K562 (cell line): Measurements from ENCODE around the gene CREM. TPM values are rescaled to one million over a fixed set of nuclear protein-coding genes. Genes with fewer than 3 reads are reported as not detected.

Source experiments
- ATAC-seq: fragments of 200-7000 bp; cut with Tn5 transposase; 3 replicates; pipeline ENCODE4 v1.9.1; 2020; ENCODE audit warnings: moderate library complexity
- BruUV-seq: library from RNA; stranded (reverse); fragments of 400-500 nt; replicated peaks from 2 replicates; lab custom pipeline; 2021; lab: Mats Ljungman, UMichigan
- CTCF ChIA-PET: fragments of 300-600 bp; formaldehyde crosslinking; extraction: SDS; loops from one replicate; lab custom pipeline; 2021; ENCODE audit warnings: low intra/inter-chr PET ratio; lab: Yijun Ruan, JAX
- POLR2A ChIA-PET: fragments of 300-600, 350-650 bp; sonication (Branson Sonifier 250); formaldehyde crosslinking; extraction: SDS; loops from one replicate; lab custom pipeline; 2021; ENCODE audit warnings: antibody characterized with exemption, inconsistent platforms; lab: Yijun Ruan, JAX
- DNase-seq, 4 experiments: peaks; one replicate each; pipeline versions ENCODE4 v3.0.0 to v3.0.0-alpha.2; 2011 to 2018; ENCODE audit warnings: low spot score in 3 of 4, mixed read lengths in 3 of 4; ENCODE audit errors: extremely low read depth in 1 of 4
- FAIRE-seq: peaks from 2 replicates; lab custom pipeline; 2011; peaks lifted over from hg19 to GRCh38; lab: Jason Lieb, UNC
- H2AFZ ChIP-seq: 2 replicates; pipeline ENCODE4 v1.6.0; 2011; ENCODE audit warnings: low read depth, low read length, control low read depth, inconsistent platforms
- H3K27ac ChIP-seq: fragments of 200-600 bp; 3 replicates; pipeline ENCODE4 v1.8.0; 2011; ENCODE audit warnings: low read depth, mild to moderate bottlenecking, control low read depth, inconsistent platforms, low read length, moderate library complexity, mixed read lengths; ENCODE audit errors: extremely low read depth
- H3K27me3 ChIP-seq, 2 experiments: fragments of 300-600 bp in 1 of 2; 2 replicates in 1 of 2; 3 replicates in 1 of 2; pipeline versions ENCODE4 v1.6.0 to v1.8.0; 2011; ENCODE audit warnings: inconsistent platforms in 2 of 2, low read length in 2 of 2, mild to moderate bottlenecking in 1 of 2, mixed read lengths in 1 of 2, moderate library complexity in 1 of 2; ENCODE audit not compliant: control insufficient read depth in 2 of 2, insufficient read depth in 2 of 2
- H3K36me3 ChIP-seq: fragments of 300-600 bp; 3 replicates; pipeline ENCODE4 v1.8.0; 2011; ENCODE audit warnings: mild to moderate bottlenecking, low read length, inconsistent platforms; ENCODE audit not compliant: control insufficient read depth, insufficient read depth
- H3K4me1 ChIP-seq, 2 experiments: fragments of 200-600 bp in 1 of 2; replicated peaks in 1 of 2; 2 replicates in 1 of 2; 3 replicates in 1 of 2; pipeline versions ENCODE4 v1.5.1 to v1.8.0; 2011; ENCODE audit warnings: inconsistent platforms in 2 of 2, low read length in 2 of 2, mild to moderate bottlenecking in 1 of 2, mixed read lengths in 1 of 2, moderate library complexity in 1 of 2; ENCODE audit not compliant: control insufficient read depth in 2 of 2, insufficient read depth in 2 of 2
- H3K4me2 ChIP-seq: 2 replicates; pipeline ENCODE4 v1.6.1; 2011; ENCODE audit warnings: low read length, control low read depth, inconsistent platforms, mixed read lengths; ENCODE audit not compliant: insufficient read depth
- H3K4me3 ChIP-seq: fragments of 200-600 bp; sonication (generic), shearing (Covaris generic); 2 replicates; pipeline ENCODE4 v1.5.1; 2016; ENCODE audit warnings: control low read depth, inconsistent platforms
- H3K79me2 ChIP-seq: fragments of 200-600 bp; 3 replicates; pipeline ENCODE4 v1.8.0; 2011; ENCODE audit warnings: low read length, inconsistent platforms; ENCODE audit not compliant: control insufficient read depth, insufficient read depth
- H3K9ac ChIP-seq, 2 experiments: 2 replicates each; pipeline versions ENCODE4 v1.6.0 to v1.6.1; 2011; ENCODE audit warnings: low read depth in 2 of 2, low read length in 2 of 2, control low read depth in 1 of 2, inconsistent platforms in 1 of 2, mild to moderate bottlenecking in 1 of 2, mixed read lengths in 1 of 2; ENCODE audit not compliant: insufficient read depth in 1 of 2
- H3K9me1 ChIP-seq: one replicate; pipeline ENCODE4 v1.6.0; 2011; ENCODE audit warnings: inconsistent platforms, mild to moderate bottlenecking, low read length, moderate library complexity; ENCODE audit not compliant: control insufficient read depth, insufficient read depth
- H3K9me3 ChIP-seq: replicated peaks from 2 replicates; pipeline ENCODE4 v1.5.1; 2011; ENCODE audit warnings: low read depth, low read length, inconsistent platforms; ENCODE audit not compliant: control insufficient read depth, insufficient read depth
- H4K20me1 ChIP-seq: replicated peaks from 2 replicates; pipeline ENCODE4 v1.6.1; 2011; ENCODE audit warnings: low read length, inconsistent platforms, mixed read lengths; ENCODE audit not compliant: control insufficient read depth, insufficient read depth
- CAMTA2 ChIP-seq: fragments of 250-450 bp; sonication (Bioruptor Pico); conservative IDR thresholded peaks from 2 replicates; pipeline ENCODE4 v1.5.1; 2022
- CBX3 ChIP-seq, 2 experiments: IDR thresholded peaks; 1 replicate in 1 of 2; 2 replicates in 1 of 2; pipeline ENCODE4 v1.6.1; 2012; ENCODE audit warnings: inconsistent platforms in 2 of 2, low read length in 2 of 2, borderline replicate concordance in 1 of 2, control low read depth in 1 of 2
- FUS ChIP-seq: fragments of 200-400 bp; formaldehyde crosslinking; optimal IDR thresholded peaks from 2 replicates; pipeline ENCODE3; 2017; ENCODE audit warnings: low read depth, low read length
- HCFC1 ChIP-seq: IDR thresholded peaks from 2 replicates; pipeline ENCODE4 v1.6.1; 2012; ENCODE audit warnings: low read depth, low read length, improper control_type of control experiment
- ILK ChIP-seq: fragments of 450-650 bp; IDR thresholded peaks from 2 replicates; pipeline ENCODE4 v1.6.1; 2016; ENCODE audit warnings: missing genetic modification characterization, low read depth, mild to moderate bottlenecking, missing compliant biosample characterization, moderate library complexity, borderline replicate concordance
- TFAM ChIP-seq: fragments of 250-450 bp; sonication (Bioruptor Pico); conservative IDR thresholded peaks from 2 replicates; pipeline ENCODE4 v1.5.0; 2021; ENCODE audit warnings: mild to moderate bottlenecking, moderate library complexity
- ZC3H11A ChIP-seq: IDR thresholded peaks from 2 replicates; pipeline ENCODE4 v1.6.1; 2012; ENCODE audit warnings: low read depth, low read length, improper control_type of control experiment
- ZFP30 ChIP-seq: fragments of 250-450 bp; sonication (Bioruptor Pico); IDR thresholded peaks from 2 replicates; pipeline ENCODE4 v1.8.0; 2022; ENCODE audit warnings: moderate library complexity, mild to moderate bottlenecking, inconsistent platforms, borderline replicate concordance
- ZNF212 ChIP-seq: fragments of 450-650 bp; formaldehyde crosslinking; IDR thresholded peaks from 2 replicates; pipeline ENCODE4 v1.4.0; 2020; ENCODE audit warnings: mild to moderate bottlenecking
- ZNF316 ChIP-seq: fragments of 450-650 bp; IDR thresholded peaks from 2 replicates; pipeline ENCODE4 v1.6.1; 2016
- WGBS: fragments of 100-300 bp; shearing (Covaris generic); methylation state at CpG from one replicate; pipeline ENCODE4 v1.1.6; 2016; ENCODE audit warnings: low coverage, mixed read lengths; ENCODE audit not compliant: insufficient coverage; ENCODE audit errors: missing lambda C conversion rate; 5-methylcytosine and 5-hydroxymethylcytosine counted together
- in situ Hi-C: fragments of 300-500 bp; cut with MboI; formaldehyde crosslinking; loops from 4 replicates; pipeline ENCODE4 v1.15.0; 2018; ENCODE audit warnings: inconsistent platforms, mixed read lengths
- intact Hi-C: fragments of 100-400 bp; cut with micrococcal nuclease; formaldehyde crosslinking; loops from 2 replicates; pipeline ENCODE4 v1.14.2; 2022
- polyA plus RNA-seq, 8 experiments: library from polyadenylated mRNA; depleted of rRNA in 4 of 8; stranded (reverse) in 5 of 8; unstranded in 3 of 8; fragments of >200 nt; fragmentation: Nextera tagmentation in 2 of 8; fragmentation: Illumina TruSeq in 1 of 8; extraction: Ambion mirVana in 2 of 8; extraction: Trizol in 1 of 8; gene quantifications; 2 replicates each; pipeline versions ENCODE4 v1.2.1 to v1.2.3, GENCODE V29; 2011 to 2014; ENCODE audit warnings: inconsistent platforms in 1 of 8, missing spikeins in 1 of 8
- total RNA-seq, 7 experiments: library from RNA; depleted of rRNA in 6 of 7; stranded (reverse); fragments of >200 nt in 6 of 7; fragmentation: Illumina TruSeq in 2 of 7; extraction: Trizol in 2 of 7; gene quantifications; 2 replicates each; pipeline versions ENCODE4 v1.2.1 to v1.2.3, GENCODE V29; 2011 to 2021; ENCODE audit warnings: low replicate concordance in 1 of 7
- TF ChIP-seq, protein P1 (sequence below): sonication (generic); formaldehyde crosslinking; IDR thresholded peaks from 2 replicates; pipeline ENCODE4 v1.5.0; 2020; ENCODE audit warnings: missing genetic modification reagents
- TF ChIP-seq, protein P2 (sequence below): fragments of 450-650 bp; IDR thresholded peaks from 2 replicates; pipeline ENCODE4 v1.6.1; 2018; ENCODE audit not compliant: partially characterized antibody
- TF ChIP-seq, protein P3 (sequence below): sonication (generic); formaldehyde crosslinking; IDR thresholded peaks from 2 replicates; pipeline ENCODE4 v1.8.0; 2022; ENCODE audit warnings: mild to moderate bottlenecking, missing genetic modification reagents
- TF ChIP-seq, protein P4 (sequence below): fragments of 250-450 bp; sonication (Bioruptor Pico); IDR thresholded peaks from 2 replicates; pipeline ENCODE4 v1.8.0; 2021; ENCODE audit warnings: moderate library complexity, mild to moderate bottlenecking, inconsistent platforms

The CREM gene
- total and polyA plus RNA-seq, 9 of the 15 experiments (the other 6 are each of a cell fraction or from before 2014, with no cell fraction given), result 39.1 to 70.2 (median 48.3) TPM

DNA sequence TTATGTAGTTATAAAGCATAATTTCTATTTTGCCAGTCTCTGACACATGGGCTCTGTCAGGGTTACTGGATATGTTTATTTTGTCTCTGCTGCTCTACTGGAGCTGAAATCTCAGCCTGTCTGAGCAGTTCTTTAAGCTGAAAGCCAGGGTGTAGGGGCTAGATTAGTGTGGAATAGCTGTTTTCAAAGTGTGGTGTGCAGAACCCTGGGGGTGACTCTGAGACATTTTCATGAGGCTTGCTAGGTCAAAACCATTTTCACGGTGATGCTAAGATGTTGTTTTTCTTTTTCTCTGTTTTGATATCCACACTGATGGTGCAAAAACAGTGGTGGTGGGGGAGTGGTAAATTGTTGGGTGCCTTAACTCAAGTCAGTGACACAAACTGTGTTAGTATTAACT lies 45.5 kb downstream of the CREM start:
- no peak overlapping the region for H3K4me2 ChIP-seq
- no peak for FAIRE-seq
- 44% methylated on average over 1 of the region's 1 CpG for WGBS
- TF ChIP-seq ILK (tag), result no peak
- no peak for TF ChIP-seq ZNF316
- TF ChIP-seq, protein P1, sequence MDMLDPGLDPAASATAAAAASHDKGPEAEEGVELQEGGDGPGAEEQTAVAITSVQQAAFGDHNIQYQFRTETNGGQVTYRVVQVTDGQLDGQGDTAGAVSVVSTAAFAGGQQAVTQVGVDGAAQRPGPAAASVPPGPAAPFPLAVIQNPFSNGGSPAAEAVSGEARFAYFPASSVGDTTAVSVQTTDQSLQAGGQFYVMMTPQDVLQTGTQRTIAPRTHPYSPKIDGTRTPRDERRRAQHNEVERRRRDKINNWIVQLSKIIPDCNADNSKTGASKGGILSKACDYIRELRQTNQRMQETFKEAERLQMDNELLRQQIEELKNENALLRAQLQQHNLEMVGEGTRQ (CRISPR knock-in tag), result no peak
- TF ChIP-seq, protein P2, sequence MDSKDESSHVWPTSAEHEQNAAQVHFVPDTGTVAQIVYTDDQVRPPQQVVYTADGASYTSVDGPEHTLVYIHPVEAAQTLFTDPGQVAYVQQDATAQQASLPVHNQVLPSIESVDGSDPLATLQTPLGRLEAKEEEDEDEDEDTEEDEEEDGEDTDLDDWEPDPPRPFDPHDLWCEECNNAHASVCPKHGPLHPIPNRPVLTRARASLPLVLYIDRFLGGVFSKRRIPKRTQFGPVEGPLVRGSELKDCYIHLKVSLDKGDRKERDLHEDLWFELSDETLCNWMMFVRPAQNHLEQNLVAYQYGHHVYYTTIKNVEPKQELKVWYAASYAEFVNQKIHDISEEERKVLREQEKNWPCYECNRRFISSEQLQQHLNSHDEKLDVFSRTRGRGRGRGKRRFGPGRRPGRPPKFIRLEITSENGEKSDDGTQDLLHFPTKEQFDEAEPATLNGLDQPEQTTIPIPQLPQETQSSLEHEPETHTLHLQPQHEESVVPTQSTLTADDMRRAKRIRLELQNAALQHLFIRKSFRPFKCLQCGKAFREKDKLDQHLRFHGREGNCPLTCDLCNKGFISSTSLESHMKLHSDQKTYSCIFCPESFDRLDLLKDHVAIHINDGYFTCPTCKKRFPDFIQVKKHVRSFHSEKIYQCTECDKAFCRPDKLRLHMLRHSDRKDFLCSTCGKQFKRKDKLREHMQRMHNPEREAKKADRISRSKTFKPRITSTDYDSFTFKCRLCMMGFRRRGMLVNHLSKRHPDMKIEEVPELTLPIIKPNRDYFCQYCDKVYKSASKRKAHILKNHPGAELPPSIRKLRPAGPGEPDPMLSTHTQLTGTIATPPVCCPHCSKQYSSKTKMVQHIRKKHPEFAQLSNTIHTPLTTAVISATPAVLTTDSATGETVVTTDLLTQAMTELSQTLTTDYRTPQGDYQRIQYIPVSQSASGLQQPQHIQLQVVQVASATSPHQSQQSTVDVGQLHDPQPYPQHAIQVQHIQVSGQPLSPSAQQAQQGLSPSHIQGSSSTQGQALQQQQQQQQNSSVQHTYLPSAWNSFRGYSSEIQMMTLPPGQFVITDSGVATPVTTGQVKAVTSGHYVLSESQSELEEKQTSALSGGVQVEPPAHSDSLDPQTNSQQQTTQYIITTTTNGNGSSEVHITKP, result no peak
- TF ChIP-seq ZFP30, result no peak
- TF ChIP-seq FUS, result no peak
- TF ChIP-seq, protein P3, sequence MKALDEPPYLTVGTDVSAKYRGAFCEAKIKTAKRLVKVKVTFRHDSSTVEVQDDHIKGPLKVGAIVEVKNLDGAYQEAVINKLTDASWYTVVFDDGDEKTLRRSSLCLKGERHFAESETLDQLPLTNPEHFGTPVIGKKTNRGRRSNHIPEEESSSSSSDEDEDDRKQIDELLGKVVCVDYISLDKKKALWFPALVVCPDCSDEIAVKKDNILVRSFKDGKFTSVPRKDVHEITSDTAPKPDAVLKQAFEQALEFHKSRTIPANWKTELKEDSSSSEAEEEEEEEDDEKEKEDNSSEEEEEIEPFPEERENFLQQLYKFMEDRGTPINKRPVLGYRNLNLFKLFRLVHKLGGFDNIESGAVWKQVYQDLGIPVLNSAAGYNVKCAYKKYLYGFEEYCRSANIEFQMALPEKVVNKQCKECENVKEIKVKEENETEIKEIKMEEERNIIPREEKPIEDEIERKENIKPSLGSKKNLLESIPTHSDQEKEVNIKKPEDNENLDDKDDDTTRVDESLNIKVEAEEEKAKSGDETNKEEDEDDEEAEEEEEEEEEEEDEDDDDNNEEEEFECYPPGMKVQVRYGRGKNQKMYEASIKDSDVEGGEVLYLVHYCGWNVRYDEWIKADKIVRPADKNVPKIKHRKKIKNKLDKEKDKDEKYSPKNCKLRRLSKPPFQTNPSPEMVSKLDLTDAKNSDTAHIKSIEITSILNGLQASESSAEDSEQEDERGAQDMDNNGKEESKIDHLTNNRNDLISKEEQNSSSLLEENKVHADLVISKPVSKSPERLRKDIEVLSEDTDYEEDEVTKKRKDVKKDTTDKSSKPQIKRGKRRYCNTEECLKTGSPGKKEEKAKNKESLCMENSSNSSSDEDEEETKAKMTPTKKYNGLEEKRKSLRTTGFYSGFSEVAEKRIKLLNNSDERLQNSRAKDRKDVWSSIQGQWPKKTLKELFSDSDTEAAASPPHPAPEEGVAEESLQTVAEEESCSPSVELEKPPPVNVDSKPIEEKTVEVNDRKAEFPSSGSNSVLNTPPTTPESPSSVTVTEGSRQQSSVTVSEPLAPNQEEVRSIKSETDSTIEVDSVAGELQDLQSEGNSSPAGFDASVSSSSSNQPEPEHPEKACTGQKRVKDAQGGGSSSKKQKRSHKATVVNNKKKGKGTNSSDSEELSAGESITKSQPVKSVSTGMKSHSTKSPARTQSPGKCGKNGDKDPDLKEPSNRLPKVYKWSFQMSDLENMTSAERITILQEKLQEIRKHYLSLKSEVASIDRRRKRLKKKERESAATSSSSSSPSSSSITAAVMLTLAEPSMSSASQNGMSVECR (CRISPR knock-in tag), result no peak
- TF ChIP-seq CAMTA2 (CRISPR knock-in tag), result no peak
- TF ChIP-seq TFAM (CRISPR knock-in tag), result no peak
- TF ChIP-seq HCFC1, result no peak
- TF ChIP-seq, protein P4, sequence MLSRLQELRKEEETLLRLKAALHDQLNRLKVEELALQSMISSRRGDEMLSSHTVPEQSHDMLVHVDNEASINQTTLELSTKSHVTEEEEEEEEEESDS (CRISPR knock-in tag), result no peak
- TF ChIP-seq ZNF212, result no peak
- TF ChIP-seq CBX3 (IDR thresholded peaks at IDR 0.05; ENCODE audit: borderline replicate concordance in 1 of 2, low read length in 2 of 2), result no peak
- no peak for TF ChIP-seq ZC3H11A

More for the DNA sequence above, 45.5 kb downstream of the CREM start:
- Histone ChIP-seq H3K4me3 (no peak overlapping the region), H3K79me2 (no peaks in the 10 kb centered on the region), H3K9me1 (no peaks in the 10 kb centered on the region), H3K9me3 (no peaks in the 10 kb centered on the region), H2AFZ (no peak overlapping the region), H3K27me3 (no peaks in the 10 kb centered on the region), H3K9ac (no peak overlapping the region), H4K20me1 (no peaks in the 10 kb centered on the region), H3K36me3 (no peaks in the 10 kb centered on the region), H3K4me1 (no peaks in the 10 kb centered on the region), H3K27ac (no peak overlapping the region)
- POLR2A ChIA-PET, result interaction anchor here (1.3 to 1.4 kb wide), 2 partner anchors 12 to 24 kb away, joined by 4 read pairs; no protein-coding TSS in a partner anchor
- no TSS peak for BruUV-seq
- intact Hi-C loops, result no loop called here
- DNase-seq, result no peak
- CTCF ChIA-PET, result no interaction called here
- no peak for ATAC-seq
- in situ Hi-C loops, result no loop called here
